ENCODE measurements around the gene FADS2.

Gene FADS2

DNA sequence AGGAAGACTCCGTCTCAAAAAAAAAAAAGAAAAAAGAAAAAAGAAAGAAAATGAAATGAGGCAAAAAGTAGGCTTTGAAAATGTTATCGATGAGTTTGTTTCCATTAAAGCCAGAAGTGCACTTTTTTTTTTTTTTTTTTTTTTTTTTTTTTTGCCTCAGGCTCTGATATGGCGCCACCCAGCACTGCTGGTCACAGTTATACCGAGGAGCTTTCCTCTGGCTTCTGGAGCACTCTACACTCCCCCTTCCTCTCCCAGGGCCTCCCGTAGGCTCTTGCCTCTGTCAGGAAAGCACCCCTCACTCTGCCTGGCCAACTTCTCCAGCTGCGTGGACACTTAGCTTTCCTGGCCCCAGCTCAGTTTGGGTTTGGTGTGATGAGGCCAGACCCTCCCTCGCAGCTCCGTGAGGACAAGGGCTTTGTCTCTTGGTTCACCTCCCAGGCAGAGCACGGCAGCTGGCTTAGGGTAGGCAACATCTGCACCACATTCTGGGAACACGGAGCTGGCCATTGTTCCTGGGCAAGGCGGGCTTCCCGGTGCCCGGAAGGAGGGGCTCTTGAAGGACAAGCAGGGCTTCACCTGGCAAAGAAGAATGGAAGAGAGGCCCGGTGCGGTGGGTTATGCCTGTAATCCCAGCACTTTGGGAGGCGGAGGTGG, 16.9 kb downstream of the FADS2 start:
- TF ChIP-seq, protein P1, sequence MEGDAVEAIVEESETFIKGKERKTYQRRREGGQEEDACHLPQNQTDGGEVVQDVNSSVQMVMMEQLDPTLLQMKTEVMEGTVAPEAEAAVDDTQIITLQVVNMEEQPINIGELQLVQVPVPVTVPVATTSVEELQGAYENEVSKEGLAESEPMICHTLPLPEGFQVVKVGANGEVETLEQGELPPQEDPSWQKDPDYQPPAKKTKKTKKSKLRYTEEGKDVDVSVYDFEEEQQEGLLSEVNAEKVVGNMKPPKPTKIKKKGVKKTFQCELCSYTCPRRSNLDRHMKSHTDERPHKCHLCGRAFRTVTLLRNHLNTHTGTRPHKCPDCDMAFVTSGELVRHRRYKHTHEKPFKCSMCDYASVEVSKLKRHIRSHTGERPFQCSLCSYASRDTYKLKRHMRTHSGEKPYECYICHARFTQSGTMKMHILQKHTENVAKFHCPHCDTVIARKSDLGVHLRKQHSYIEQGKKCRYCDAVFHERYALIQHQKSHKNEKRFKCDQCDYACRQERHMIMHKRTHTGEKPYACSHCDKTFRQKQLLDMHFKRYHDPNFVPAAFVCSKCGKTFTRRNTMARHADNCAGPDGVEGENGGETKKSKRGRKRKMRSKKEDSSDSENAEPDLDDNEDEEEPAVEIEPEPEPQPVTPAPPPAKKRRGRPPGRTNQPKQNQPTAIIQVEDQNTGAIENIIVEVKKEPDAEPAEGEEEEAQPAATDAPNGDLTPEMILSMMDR (IDR thresholded peaks at IDR 0.05; ENCODE audit: low read depth, low read length): no peak
- Histone ChIP-seq H3K36me3 (peaks cover 25% of the 10 kb centered on the region), H3K4me1 (no peaks in the 10 kb centered on the region), H3K9me3 (no peaks in the 10 kb centered on the region), H3K4me3 (ENCODE audit: low read depth, low read length) (no peak overlapping the region), H3K27me3 (no peaks in the 10 kb centered on the region)
- DNase-seq: no peak

DNA sequence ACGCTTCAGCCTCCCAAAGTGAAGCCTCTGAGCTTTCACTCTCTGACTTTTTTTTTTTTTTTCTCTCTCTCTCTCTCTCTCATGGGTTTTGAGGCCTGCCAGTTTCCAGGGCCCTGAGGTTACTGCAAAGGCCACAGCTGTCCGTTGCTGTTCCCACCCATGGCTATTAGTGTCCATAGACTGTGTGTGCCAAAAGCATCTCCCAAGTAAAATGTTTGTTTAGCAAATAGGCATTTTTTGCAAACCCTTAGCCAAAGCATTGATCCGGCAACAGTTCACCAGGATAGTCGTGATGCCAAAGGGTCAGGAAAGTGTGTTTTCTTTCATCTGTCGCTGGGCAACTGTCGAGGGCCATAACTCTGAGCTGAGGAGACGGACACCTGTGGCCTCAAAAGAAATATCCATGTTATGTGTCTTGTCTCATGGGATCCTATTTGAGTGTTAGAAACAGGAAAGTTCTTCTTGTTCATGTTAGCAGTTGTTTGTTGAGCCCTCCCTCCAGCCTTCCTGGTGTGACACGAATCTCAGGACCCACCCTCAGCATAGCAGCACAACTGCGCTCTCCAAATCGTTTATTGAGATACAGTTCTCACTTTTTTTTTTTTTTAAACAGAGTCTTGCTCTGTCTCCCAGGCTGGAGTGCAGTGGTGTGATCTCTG, 18.4 kb downstream of the FADS2 start:
- Histone ChIP-seq H3K4me1 (no peaks in the 10 kb centered on the region), H3K4me3 (ENCODE audit: low read depth, low read length) (no peak overlapping the region), H3K9me3 (no peaks in the 10 kb centered on the region), H3K27me3 (no peaks in the 10 kb centered on the region), H3K36me3 (peaks cover 18% of the 10 kb centered on the region)
- TF ChIP-seq, protein P1 (IDR thresholded peaks at IDR 0.05; ENCODE audit: low read depth, low read length): no peak
- no peak for DNase-seq

DNA sequence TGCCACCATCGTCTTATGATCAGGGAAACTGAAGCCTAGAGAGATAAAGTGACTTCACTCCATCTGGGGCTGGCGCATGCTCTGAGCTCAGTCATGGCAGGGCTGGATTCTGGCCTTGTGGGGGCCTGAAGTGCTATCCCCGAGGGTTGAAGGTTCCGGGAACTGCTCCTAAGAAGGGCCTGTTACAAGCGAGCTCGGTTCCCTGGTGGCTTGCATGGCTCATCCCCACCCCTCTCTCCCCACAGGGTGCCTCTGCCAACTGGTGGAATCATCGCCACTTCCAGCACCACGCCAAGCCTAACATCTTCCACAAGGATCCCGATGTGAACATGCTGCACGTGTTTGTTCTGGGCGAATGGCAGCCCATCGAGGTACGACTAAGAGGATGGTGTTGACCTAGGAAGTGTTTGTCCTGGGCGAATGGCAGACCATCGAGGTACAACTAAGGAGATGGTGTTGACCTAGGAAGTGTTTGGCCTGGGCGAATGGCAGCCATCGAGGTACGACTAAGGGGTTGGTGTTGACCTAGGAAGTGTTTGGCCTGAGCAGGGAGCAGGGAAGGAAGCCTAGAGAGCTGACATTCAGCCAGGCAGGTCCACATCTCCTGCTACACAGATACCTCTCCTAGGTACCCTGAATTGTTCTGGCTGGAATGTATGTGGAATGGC, 19.9 kb downstream of the FADS2 start:
- peaks cover 15% of the 10 kb centered on the region for H3K36me3 ChIP-seq
- H3K9me3 ChIP-seq: no peaks in the 10 kb centered on the region
- H3K4me1 ChIP-seq: no peaks in the 10 kb centered on the region
- no peak for DNase-seq
- no peaks in the 10 kb centered on the region for H3K27me3 ChIP-seq
- TF ChIP-seq, protein P1 (IDR thresholded peaks at IDR 0.05; ENCODE audit: low read depth, low read length): no peak
- H3K4me3 ChIP-seq (ENCODE audit: low read depth, low read length): no peak overlapping the region

DNA sequence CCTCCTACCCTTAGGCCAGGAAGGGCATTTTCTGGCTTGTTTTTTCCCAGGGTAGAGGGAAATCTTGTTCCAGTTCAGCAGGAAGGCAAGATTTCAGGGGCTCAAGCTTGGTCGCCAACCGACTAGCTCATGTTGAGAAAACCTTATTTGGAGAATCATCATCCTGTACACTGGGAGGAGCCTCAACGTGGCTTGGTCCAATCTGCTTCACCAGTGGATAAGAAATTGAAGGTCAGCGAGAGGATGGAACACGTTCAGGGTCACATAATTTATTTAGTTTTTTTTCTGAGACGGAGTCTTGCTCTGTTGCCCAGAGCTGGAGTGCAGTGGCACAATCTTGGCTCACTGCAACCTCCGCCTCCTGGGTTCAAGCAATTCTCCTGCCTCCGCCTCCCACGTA, 20.5 kb downstream of the FADS2 start:
- Histone ChIP-seq H3K4me1 (no peaks in the 10 kb centered on the region), H3K27me3 (no peaks in the 10 kb centered on the region), H3K36me3 (peaks cover 15% of the 10 kb centered on the region), H3K4me3 (ENCODE audit: low read depth, low read length) (no peak overlapping the region), H3K9me3 (no peaks in the 10 kb centered on the region)
- no peak for DNase-seq
- TF ChIP-seq, protein P1 (IDR thresholded peaks at IDR 0.05; ENCODE audit: low read depth, low read length): no peak

DNA sequence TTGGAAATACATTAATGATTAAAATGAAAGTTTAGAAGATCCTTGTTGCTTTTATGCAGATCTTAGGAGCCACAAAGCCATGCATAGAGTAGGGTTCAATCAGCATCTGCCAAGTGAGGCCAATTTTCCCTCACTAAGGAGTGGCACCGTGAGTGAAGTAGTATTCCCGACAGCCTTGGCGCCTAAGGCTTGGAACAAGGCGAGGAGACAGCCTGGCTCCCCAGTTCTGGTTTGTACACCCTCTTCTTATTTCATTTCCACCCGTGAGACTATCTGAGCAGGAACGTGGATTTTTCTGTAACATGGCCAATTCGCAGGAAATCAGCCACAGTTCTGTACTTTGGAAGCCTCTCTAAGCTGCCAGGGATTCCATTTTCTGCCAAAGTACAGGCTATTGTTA, 22.6 kb downstream of the FADS2 start:
- Histone ChIP-seq H3K36me3 (peaks cover 22% of the 10 kb centered on the region), H3K4me1 (no peaks in the 10 kb centered on the region), H3K9me3 (no peaks in the 10 kb centered on the region), H3K27me3 (no peaks in the 10 kb centered on the region), H3K4me3 (ENCODE audit: low read depth, low read length) (no peak overlapping the region)
- DNase-seq: no peak
- TF ChIP-seq, protein P1 (IDR thresholded peaks at IDR 0.05; ENCODE audit: low read depth, low read length): no peak
